CD14-positive monocyte (primary cell): Measurements from ENCODE around the gene IGF1. TPM values are rescaled to one million over a fixed set of nuclear protein-coding genes. Genes with fewer than 3 reads are reported as not detected.

Experiments used
- DNase-seq, 3 donors: peaks; one replicate each; pipeline ENCODE4 v3.0.0-alpha.2; 2011 to 2022
- H2AFZ ChIP-seq: 2 replicates; pipeline ENCODE4 v1.6.0; 2012; ENCODE audit warnings: mild to moderate bottlenecking, low read depth, low read length, inconsistent platforms; ENCODE audit not compliant: insufficient read depth, poor library complexity, severe bottlenecking
- H3K27ac ChIP-seq, 2 donors: 1 replicate in 1 of 2; 2 replicates in 1 of 2; pipeline ENCODE4 v1.5.1; 2012 to 2013; ENCODE audit warnings: low read length in 2 of 2, control low read depth in 1 of 2, inconsistent platforms in 1 of 2, low read depth in 1 of 2, mild to moderate bottlenecking in 1 of 2
- H3K27me3 ChIP-seq, 2 donors: one replicate each; pipeline versions ENCODE4 v1.6.0 to v1.6.1; 2011 to 2013; ENCODE audit warnings: low read length in 2 of 2; ENCODE audit not compliant: control insufficient read depth in 2 of 2, insufficient read depth in 2 of 2
- H3K36me3 ChIP-seq, 2 donors: replicated peaks in 1 of 2; 1 replicate in 1 of 2; 2 replicates in 1 of 2; pipeline versions ENCODE4 v1.5.1 to v1.6.1; 2012 to 2013; ENCODE audit warnings: low read length in 2 of 2, control low read depth in 1 of 2, inconsistent platforms in 1 of 2, mild to moderate bottlenecking in 1 of 2; ENCODE audit not compliant: insufficient read depth in 2 of 2, control insufficient read depth in 1 of 2
- H3K4me1 ChIP-seq, 2 donors: 1 replicate in 1 of 2; 2 replicates in 1 of 2; pipeline versions ENCODE4 v1.5.1 to v1.6.1; 2012 to 2013; ENCODE audit warnings: low read length in 2 of 2, control low read depth in 1 of 2, inconsistent platforms in 1 of 2, mild to moderate bottlenecking in 1 of 2, moderate library complexity in 1 of 2; ENCODE audit not compliant: insufficient read depth in 2 of 2, control insufficient read depth in 1 of 2
- H3K4me2 ChIP-seq: replicated peaks from 2 replicates; pipeline ENCODE3; 2012; ENCODE audit warnings: low read length, moderate library complexity, mild to moderate bottlenecking; ENCODE audit not compliant: poor library complexity, severe bottlenecking; ENCODE audit errors: extremely low read depth
- H3K4me3 ChIP-seq, 3 experiments: fragments of 200-600 bp in 1 of 3; sonication (generic) in 1 of 3; replicated peaks in 1 of 3; 1 replicate in 2 of 3; 2 replicates in 1 of 3; pipeline ENCODE4 v1.5.1; 2011 to 2013; ENCODE audit warnings: low read length in 3 of 3, mild to moderate bottlenecking in 3 of 3, control low read depth in 2 of 3, low read depth in 2 of 3, inconsistent platforms in 1 of 3, moderate library complexity in 1 of 3
- H3K79me2 ChIP-seq: 2 replicates; pipeline ENCODE4 v1.6.0; 2012; ENCODE audit warnings: mild to moderate bottlenecking, control low read depth, inconsistent platforms, low read length, moderate library complexity; ENCODE audit not compliant: insufficient read depth
- H3K9ac ChIP-seq: 2 replicates; pipeline ENCODE4 v1.6.0; 2017; ENCODE audit warnings: low read length, mild to moderate bottlenecking; ENCODE audit not compliant: insufficient read depth, poor library complexity, severe bottlenecking
- H3K9me3 ChIP-seq, 2 donors: replicated peaks in 1 of 2; 1 replicate in 1 of 2; 2 replicates in 1 of 2; pipeline versions ENCODE4 v1.5.1 to v1.6.1; 2012 to 2013; ENCODE audit warnings: low read length in 2 of 2, control low read depth in 1 of 2; ENCODE audit not compliant: control insufficient read depth in 1 of 2, insufficient read depth in 1 of 2
- H4K20me1 ChIP-seq: 2 replicates; pipeline ENCODE4 v1.6.0; 2012; ENCODE audit warnings: mild to moderate bottlenecking, low read length, control low read depth, moderate library complexity; ENCODE audit not compliant: insufficient read depth
- H3K27ac Mint-ChIP-seq, 7 donors: one replicate each; pipeline ENCODE4 v1.8.0; 2020; ENCODE audit warnings: mild to moderate bottlenecking in 7 of 7, mixed read lengths in 7 of 7, moderate library complexity in 6 of 7, inconsistent platforms in 2 of 7
- H3K27me3 Mint-ChIP-seq, 3 donors: one replicate each; pipeline ENCODE4 v1.8.0; 2021 to 2022; ENCODE audit warnings: low read depth in 3 of 3, mild to moderate bottlenecking in 3 of 3, mixed read lengths in 3 of 3, moderate library complexity in 3 of 3, inconsistent platforms in 1 of 3
- H3K36me3 Mint-ChIP-seq, 2 donors: one replicate each; pipeline ENCODE4 v1.8.0; 2020; ENCODE audit warnings: mixed read lengths in 2 of 2, inconsistent platforms in 1 of 2, mild to moderate bottlenecking in 1 of 2
- H3K4me1 Mint-ChIP-seq: one replicate; pipeline ENCODE4 v1.8.0; 2020; ENCODE audit warnings: mild to moderate bottlenecking, mixed read lengths
- H3K4me3 Mint-ChIP-seq, 2 donors: one replicate each; pipeline ENCODE4 v1.8.0; 2020; ENCODE audit warnings: mild to moderate bottlenecking in 2 of 2, mixed read lengths in 2 of 2, moderate library complexity in 1 of 2
- H3K9me3 Mint-ChIP-seq, 7 donors: one replicate each; pipeline ENCODE4 v1.8.0; 2020 to 2022; ENCODE audit warnings: mixed read lengths in 7 of 7, mild to moderate bottlenecking in 6 of 7, moderate library complexity in 6 of 7, inconsistent platforms in 2 of 7
- CTCF ChIP-seq: fragments of 200-600 bp; IDR thresholded peaks from one replicate; pipeline ENCODE4 v1.8.0; 2022; ENCODE audit warnings: antibody characterized with exemption, mild to moderate bottlenecking
- WGBS: methylation state at CpG from one replicate; pipeline ENCODE4 v1.1.5; 2013; ENCODE audit warnings: missing lambda C conversion rate; ENCODE audit not compliant: insufficient coverage; 5-methylcytosine and 5-hydroxymethylcytosine counted together
- intact Hi-C, 2 donors: fragments of 100-400 bp; cut with micrococcal nuclease; formaldehyde crosslinking; loops; one replicate each; pipeline versions ENCODE4 v1.15.0 to v1.15.1; 2023
- polyA plus RNA-seq, 3 donors: library from polyadenylated mRNA; depleted of rRNA in 1 of 3; unstranded in 2 of 3; stranded (reverse) in 1 of 3; fragments of 300-500 nt in 2 of 3; fragments of >200 nt in 1 of 3; fragmentation: Illumina TruSeq in 2 of 3; gene quantifications; 1 replicate in 2 of 3; 2 replicates in 1 of 3; pipeline ENCODE4 v1.2.3, GENCODE V29; 2012 to 2021

Gene IGF1
- polyA plus RNA-seq, 3 donors = not detected

- Mint-ChIP-seq H3K36me3 (no peaks in the 10 kb centered on the region), H3K4me1 (no peaks in the 10 kb centered on the region), H3K4me3 (no peak overlapping the region), H3K9me3 (peaks cover 0 to 4% (median 0%) of the 10 kb centered on the region in 7 donors), H3K27ac (no peak overlapping the region), H3K27me3 (no peaks in the 10 kb centered on the region)
- Histone ChIP-seq H4K20me1 (no peaks in the 10 kb centered on the region), H3K4me2 (no peak overlapping the region), H3K9ac (no peak overlapping the region), H3K79me2 (no peaks in the 10 kb centered on the region), H3K9me3 (no peaks in the 10 kb centered on the region), H3K27ac (no peak overlapping the region), H3K4me3 (no peak overlapping the region), H2AFZ (no peak overlapping the region), H3K27me3 (no peaks in the 10 kb centered on the region), H3K36me3 (no peaks in the 10 kb centered on the region), H3K4me1 (no peaks in the 10 kb centered on the region)
- intact Hi-C loops = no loop called here
- no CpG with 5 or more reads among the region's 4 CpGs for WGBS
- DNase-seq = no peak
- no peak for TF ChIP-seq CTCF
Measured at GRCh38 chr12:102408487-102409297, 71.7 kb downstream of the IGF1 start.

GRCh38 chr12:102407776-102408486, 72.4 kb downstream of the IGF1 start:
- Mint-ChIP-seq H3K4me1 (no peaks in the 10 kb centered on the region), H3K36me3 (no peaks in the 10 kb centered on the region), H3K9me3 (peaks cover 0 to 4% (median 0%) of the 10 kb centered on the region in 7 donors), H3K27ac (no peak overlapping the region), H3K27me3 (peaks cover 0 to 2% (median 0%) of the 10 kb centered on the region in 3 donors), H3K4me3 (no peak overlapping the region)
- Histone ChIP-seq H3K79me2 (no peaks in the 10 kb centered on the region), H3K9me3 (no peaks in the 10 kb centered on the region), H3K4me2 (no peak overlapping the region), H3K36me3 (no peaks in the 10 kb centered on the region), H4K20me1 (no peaks in the 10 kb centered on the region), H3K4me3 (no peak overlapping the region), H3K27ac (no peak overlapping the region), H3K27me3 (no peaks in the 10 kb centered on the region), H2AFZ (no peak overlapping the region), H3K4me1 (no peaks in the 10 kb centered on the region), H3K9ac (no peak overlapping the region)
- 100% methylated on average over 2 of the region's 3 CpGs for WGBS
- intact Hi-C loops = no loop called here
- no peak for TF ChIP-seq CTCF
- no peak for DNase-seq
